OCI-LY1 (cell line): ENCODE data around the gene CLK3.
A peak's percentile ranks its signal among the peaks of the same experiment; 100 is the strongest.

ENCODE experiments used
- H2AFZ ChIP-seq: fragments of 200-600 bp; sonication (generic), shearing (Covaris generic); 2 replicates; pipeline ENCODE4 v1.6.0; 2014; ENCODE audit warnings: antibody characterized with exemption, mild to moderate bottlenecking, low read length
- H3F3A ChIP-seq: fragments of 200-600 bp; sonication (generic), shearing (Covaris generic); 2 replicates; pipeline ENCODE4 v1.6.0; 2014; ENCODE audit warnings: mild to moderate bottlenecking, antibody characterized with exemption, low read length, moderate library complexity; ENCODE audit not compliant: insufficient read depth
- H3K27ac ChIP-seq: fragments of 200-600 bp; sonication (generic); 2 replicates; pipeline ENCODE4 v1.5.1; 2014; ENCODE audit warnings: low read length, mixed run types, mild to moderate bottlenecking, low read depth; ENCODE audit not compliant: poor library complexity, severe bottlenecking
- H3K27me3 ChIP-seq: fragments of 200-600 bp; sonication (generic); 2 replicates; pipeline ENCODE4 v1.6.0; 2014; ENCODE audit warnings: antibody characterized with exemption, mild to moderate bottlenecking, low read length, moderate library complexity; ENCODE audit not compliant: insufficient read depth
- H3K36me3 ChIP-seq: fragments of 200-600 bp; sonication (generic); 2 replicates; pipeline ENCODE4 v1.6.1; 2014; ENCODE audit warnings: mild to moderate bottlenecking, antibody characterized with exemption, low read length, moderate library complexity, mixed read lengths; ENCODE audit not compliant: insufficient read depth
- H3K4me1 ChIP-seq: fragments of 200-600 bp; sonication (generic); 2 replicates; pipeline ENCODE4 v1.5.1; 2014; ENCODE audit warnings: mild to moderate bottlenecking, low read length, moderate library complexity; ENCODE audit not compliant: insufficient read depth, severe bottlenecking
- H3K4me2 ChIP-seq: fragments of 200-600 bp; sonication (generic), shearing (Covaris generic); 2 replicates; pipeline ENCODE4 v1.6.1; 2014; ENCODE audit warnings: low read length
- H3K4me3 ChIP-seq: fragments of 200-600 bp; sonication (generic); 2 replicates; pipeline ENCODE4 v1.5.1; 2014; ENCODE audit warnings: low read length, low read depth, mild to moderate bottlenecking, mixed read lengths; ENCODE audit not compliant: poor library complexity, severe bottlenecking
- H3K79me2 ChIP-seq: fragments of 200-600 bp; shearing (Covaris generic); 2 replicates; pipeline ENCODE4 v1.6.1; 2016; ENCODE audit warnings: mixed run types, low read length, mixed read lengths; ENCODE audit not compliant: insufficient read depth
- H3K9ac ChIP-seq: fragments of 200-600 bp; sonication (generic), shearing (Covaris generic); 2 replicates; pipeline ENCODE4 v1.6.1; 2014; ENCODE audit warnings: mild to moderate bottlenecking, low read length, mixed read lengths
- H3K9me2 ChIP-seq: fragments of 200-600 bp; sonication (generic), shearing (Covaris generic); 2 replicates; pipeline ENCODE4 v1.6.1; 2014; ENCODE audit warnings: low read depth, mild to moderate bottlenecking, low read length, mixed read lengths
- H3K9me3 ChIP-seq: fragments of 200-600 bp; shearing (Covaris generic); 2 replicates; pipeline ENCODE4 v1.6.1; 2014; ENCODE audit warnings: low read length, mixed read lengths
- H4K20me1 ChIP-seq: fragments of 200-600 bp; sonication (generic), shearing (Covaris generic); 2 replicates; pipeline ENCODE4 v1.6.0; 2016; ENCODE audit warnings: mild to moderate bottlenecking, low read length; ENCODE audit not compliant: insufficient read depth
- EZH2 ChIP-seq: fragments of 200-600 bp; sonication (generic), shearing (Covaris generic); IDR thresholded peaks from 2 replicates; pipeline ENCODE4 v1.8.0; 2017; ENCODE audit warnings: borderline replicate concordance, mixed run types, mild to moderate bottlenecking, antibody characterized with exemption, low read length, moderate library complexity, mixed read lengths
- TF ChIP-seq, protein P1 (sequence below): fragments of 200-600 bp; sonication (generic), shearing (Covaris generic); IDR thresholded peaks from 2 replicates; pipeline ENCODE4 v1.5.1; 2017; ENCODE audit warnings: mild to moderate bottlenecking, antibody characterized with exemption, low read length, moderate library complexity, mixed read lengths

The CLK3 gene

DNA sequence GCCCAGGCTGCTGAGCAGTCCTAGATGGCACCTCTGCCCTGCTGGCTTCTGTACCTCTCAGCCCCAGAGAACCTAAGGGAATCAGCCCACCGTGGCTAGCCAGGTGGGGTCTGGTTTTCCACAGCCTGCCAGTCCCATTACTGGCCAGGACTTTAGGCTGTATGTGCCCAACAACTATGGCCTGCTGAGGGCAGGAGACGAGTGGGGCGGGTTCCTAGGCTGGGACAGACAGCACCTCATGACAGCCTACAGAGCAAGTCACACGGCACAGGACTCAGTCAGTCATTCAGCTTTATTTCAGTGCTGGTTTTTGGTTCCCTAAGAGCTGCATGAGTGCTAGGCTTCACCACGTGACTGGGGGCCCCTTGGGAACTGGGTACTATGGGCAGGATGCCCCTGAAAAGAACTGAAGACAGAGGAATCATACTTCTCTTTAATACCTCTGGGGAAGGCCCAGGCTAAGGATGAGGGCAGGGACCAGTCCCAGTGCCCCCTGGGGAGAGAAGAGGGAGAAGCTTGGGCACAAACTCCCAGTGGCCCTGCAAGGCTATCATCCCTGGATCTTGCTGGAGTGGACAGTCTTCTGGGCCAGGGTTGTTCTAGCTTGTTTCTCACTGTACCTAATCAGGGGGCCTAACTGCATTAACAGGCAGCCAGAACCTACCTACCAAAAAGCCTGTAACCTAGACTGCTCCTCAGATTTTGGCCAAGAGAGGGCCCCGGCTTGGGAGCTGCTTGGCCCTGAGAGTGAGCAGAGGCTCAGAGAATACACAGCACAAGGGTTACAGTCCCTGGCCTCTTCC, 14.8 kb downstream of the CLK3 start:
- H3K9me3 ChIP-seq: no peaks in the 10 kb centered on the region
- no peaks in the 10 kb centered on the region for H3K9me2 ChIP-seq
- no peak for TF ChIP-seq EZH2
- TF ChIP-seq, protein P1, sequence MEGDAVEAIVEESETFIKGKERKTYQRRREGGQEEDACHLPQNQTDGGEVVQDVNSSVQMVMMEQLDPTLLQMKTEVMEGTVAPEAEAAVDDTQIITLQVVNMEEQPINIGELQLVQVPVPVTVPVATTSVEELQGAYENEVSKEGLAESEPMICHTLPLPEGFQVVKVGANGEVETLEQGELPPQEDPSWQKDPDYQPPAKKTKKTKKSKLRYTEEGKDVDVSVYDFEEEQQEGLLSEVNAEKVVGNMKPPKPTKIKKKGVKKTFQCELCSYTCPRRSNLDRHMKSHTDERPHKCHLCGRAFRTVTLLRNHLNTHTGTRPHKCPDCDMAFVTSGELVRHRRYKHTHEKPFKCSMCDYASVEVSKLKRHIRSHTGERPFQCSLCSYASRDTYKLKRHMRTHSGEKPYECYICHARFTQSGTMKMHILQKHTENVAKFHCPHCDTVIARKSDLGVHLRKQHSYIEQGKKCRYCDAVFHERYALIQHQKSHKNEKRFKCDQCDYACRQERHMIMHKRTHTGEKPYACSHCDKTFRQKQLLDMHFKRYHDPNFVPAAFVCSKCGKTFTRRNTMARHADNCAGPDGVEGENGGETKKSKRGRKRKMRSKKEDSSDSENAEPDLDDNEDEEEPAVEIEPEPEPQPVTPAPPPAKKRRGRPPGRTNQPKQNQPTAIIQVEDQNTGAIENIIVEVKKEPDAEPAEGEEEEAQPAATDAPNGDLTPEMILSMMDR: no peak
- no peak overlapping the region for H3K9ac ChIP-seq
- H2AFZ ChIP-seq: no peak overlapping the region
- H3K4me2 ChIP-seq: no peak overlapping the region
- H3K27ac ChIP-seq: peak overlapping the region; percentile 31
- H3K4me1 ChIP-seq: peaks cover 27% of the 10 kb centered on the region
- no peaks in the 10 kb centered on the region for H3F3A ChIP-seq
- peaks cover 93% of the 10 kb centered on the region for H3K36me3 ChIP-seq
- H3K79me2 ChIP-seq: no peaks in the 10 kb centered on the region
- no peak overlapping the region for H3K4me3 ChIP-seq
- H4K20me1 ChIP-seq: no peaks in the 10 kb centered on the region
- no peaks in the 10 kb centered on the region for H3K27me3 ChIP-seq

DNA sequence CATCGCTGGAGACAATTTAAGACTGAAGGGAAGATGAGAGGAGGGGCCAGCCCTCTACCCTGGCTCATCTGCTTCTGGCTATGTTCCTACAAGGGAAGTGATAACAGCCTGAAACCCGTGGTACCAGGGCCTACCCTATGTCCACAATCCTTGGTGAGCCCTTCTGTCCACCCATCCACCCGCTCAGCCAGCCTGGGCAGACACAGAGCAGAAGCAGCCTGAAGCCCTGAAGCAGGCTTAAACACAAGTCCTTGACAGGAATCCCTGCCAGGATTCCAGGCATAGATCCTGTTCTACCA, 15.4 kb downstream of the CLK3 start:
- no peaks in the 10 kb centered on the region for H3F3A ChIP-seq
- H3K27ac ChIP-seq: peak overlapping the region; percentile 31
- H4K20me1 ChIP-seq: no peaks in the 10 kb centered on the region
- no peak for TF ChIP-seq EZH2
- TF ChIP-seq, protein P1: no peak
- H3K36me3 ChIP-seq: peaks cover 93% of the 10 kb centered on the region
- no peaks in the 10 kb centered on the region for H3K79me2 ChIP-seq
- no peaks in the 10 kb centered on the region for H3K9me2 ChIP-seq
- no peak overlapping the region for H3K4me2 ChIP-seq
- H2AFZ ChIP-seq: no peak overlapping the region
- no peak overlapping the region for H3K4me3 ChIP-seq
- no peak overlapping the region for H3K9ac ChIP-seq
- H3K27me3 ChIP-seq: no peaks in the 10 kb centered on the region
- no peaks in the 10 kb centered on the region for H3K9me3 ChIP-seq
- H3K4me1 ChIP-seq: peaks cover 21% of the 10 kb centered on the region

DNA sequence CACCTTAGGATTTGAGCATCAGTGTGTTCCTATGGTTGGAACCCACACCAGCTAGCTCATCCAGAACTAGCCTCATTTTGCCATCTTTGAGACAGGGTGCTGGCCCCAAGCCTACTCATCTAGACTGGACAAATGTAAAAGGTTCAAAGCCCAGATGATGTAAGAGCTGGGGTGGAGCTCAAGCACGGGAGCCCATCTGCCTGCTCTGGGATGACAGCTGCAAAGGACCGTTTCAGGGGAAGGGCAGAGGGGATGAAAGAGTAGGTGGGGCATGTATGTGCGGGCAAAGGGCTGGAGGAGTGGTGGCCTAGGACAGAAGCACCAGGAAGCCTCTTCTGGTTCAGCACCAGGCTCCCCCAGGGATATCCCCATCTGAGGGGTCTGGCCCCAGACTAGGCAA, 15.8 kb downstream of the CLK3 start:
- TF ChIP-seq EZH2: no peak
- TF ChIP-seq, protein P1: no peak
- no peaks in the 10 kb centered on the region for H4K20me1 ChIP-seq
- no peaks in the 10 kb centered on the region for H3K9me3 ChIP-seq
- no peaks in the 10 kb centered on the region for H3F3A ChIP-seq
- H3K4me3 ChIP-seq: no peak overlapping the region
- H3K9ac ChIP-seq: no peak overlapping the region
- no peak overlapping the region for H3K27ac ChIP-seq
- H3K27me3 ChIP-seq: no peaks in the 10 kb centered on the region
- H3K4me2 ChIP-seq: no peak overlapping the region
- H3K4me1 ChIP-seq: peaks cover 17% of the 10 kb centered on the region
- H3K79me2 ChIP-seq: no peaks in the 10 kb centered on the region
- H2AFZ ChIP-seq: no peak overlapping the region
- peaks cover 93% of the 10 kb centered on the region for H3K36me3 ChIP-seq
- no peaks in the 10 kb centered on the region for H3K9me2 ChIP-seq
